GM18909 (cell line): ENCODE measurements around the gene KIF3A.

Experiments used
- ATAC-seq: cut with Tn5 transposase; IDR thresholded peaks from one replicate; pipeline ENCODE4 v1.9.1; 2021; ENCODE audit warnings: mild to moderate bottlenecking; ENCODE audit not compliant: unreplicated experiment, poor library complexity

Gene KIF3A

DNA sequence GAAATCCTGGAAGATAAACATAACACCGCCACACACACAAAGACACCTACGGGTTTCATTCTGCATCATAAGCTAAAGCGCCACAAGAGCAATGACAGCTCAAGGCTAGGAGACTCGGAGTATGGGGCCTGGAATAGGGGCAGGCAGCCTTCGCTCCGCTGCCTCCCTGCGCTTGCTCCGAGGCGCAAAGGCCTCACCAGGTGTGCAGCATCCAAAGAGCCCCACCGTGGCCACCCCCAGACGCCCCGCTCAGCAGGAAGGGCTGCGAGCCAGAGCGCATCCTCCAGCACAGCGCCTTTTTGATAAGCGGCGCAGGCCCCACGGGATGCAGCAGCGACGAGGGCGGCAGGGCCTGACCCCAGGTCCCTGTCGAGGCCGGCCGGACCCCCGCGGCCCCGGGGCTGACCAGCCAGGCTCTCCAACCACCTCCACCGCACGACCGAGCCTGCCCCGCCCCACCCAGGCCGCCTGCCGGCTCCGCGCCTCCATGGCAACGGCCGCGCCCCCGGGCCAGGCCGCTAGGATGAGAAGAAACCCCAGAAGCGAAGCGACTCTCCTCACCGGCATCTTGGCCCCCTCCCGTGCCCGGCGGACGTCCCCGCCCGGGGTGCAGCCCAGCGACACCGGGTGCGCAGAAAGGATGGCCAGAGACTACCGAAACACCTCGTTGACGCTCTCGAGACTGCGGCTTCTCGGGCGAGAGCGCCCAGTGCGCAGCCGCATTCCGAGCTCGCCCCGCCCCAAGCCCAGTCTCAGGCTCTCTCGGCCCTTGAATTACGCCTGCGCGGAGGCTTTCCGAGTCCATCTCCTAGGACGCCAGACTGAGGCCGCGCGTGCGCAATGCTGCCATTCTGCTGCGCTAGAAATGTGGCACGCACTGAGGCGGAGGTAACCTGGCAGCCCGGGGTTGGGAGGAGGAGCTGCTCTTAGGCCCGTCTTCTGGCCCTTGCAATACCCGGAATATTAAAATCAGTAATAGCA, at the start of gene KIF3A:
Gene KIF3A (minus strand): TSS at position 694 of the 981 bp plus-strand sequence. CDS start 127 bp downstream, at position 567.
- ATAC-seq, result peak; percentile 93

DNA sequence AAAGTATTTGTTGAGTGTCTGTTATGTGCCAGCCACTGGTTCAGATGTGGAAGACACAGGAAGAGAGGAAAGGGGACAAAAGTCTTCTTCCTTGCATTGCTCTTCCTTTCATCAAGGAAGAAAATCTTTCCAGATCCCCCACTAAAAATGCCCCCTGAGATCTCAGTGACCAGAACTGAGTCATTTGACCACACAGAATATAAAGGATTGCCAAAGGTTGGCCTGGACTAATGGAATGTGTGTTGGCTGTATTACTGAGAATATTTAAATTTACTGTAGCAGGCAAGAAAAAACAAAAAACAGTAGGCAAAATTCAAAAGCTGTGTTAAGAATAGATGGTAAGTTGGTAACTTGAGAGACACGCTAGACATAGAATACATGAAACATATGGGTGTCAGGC, 49.7 kb upstream of the KIF3A start:
- ATAC-seq, result no peak

GRCh38 chr5:132785864-132786263, 48.5 kb upstream of the KIF3A start:
- no peak for ATAC-seq

DNA sequence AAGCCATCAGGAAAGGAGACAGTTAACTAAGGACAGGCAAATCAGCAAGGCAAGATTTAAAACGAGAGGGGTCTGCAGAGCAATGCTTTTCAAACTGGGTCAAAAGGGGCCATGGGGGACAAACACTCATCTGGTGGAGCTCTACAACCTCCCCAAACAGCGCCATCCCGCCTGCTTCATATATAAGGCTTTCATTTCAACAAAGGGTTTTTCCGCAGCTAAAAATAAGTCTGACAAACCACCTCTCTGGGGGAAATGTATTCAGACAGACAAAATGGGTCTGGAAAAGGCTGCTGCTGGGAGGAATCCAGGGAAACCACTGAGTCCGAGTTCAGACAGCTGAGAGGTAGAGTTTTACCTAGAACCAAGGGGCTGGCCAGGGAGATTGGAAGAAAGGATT, 48.0 kb upstream of the KIF3A start:
- ATAC-seq, result no peak

DNA sequence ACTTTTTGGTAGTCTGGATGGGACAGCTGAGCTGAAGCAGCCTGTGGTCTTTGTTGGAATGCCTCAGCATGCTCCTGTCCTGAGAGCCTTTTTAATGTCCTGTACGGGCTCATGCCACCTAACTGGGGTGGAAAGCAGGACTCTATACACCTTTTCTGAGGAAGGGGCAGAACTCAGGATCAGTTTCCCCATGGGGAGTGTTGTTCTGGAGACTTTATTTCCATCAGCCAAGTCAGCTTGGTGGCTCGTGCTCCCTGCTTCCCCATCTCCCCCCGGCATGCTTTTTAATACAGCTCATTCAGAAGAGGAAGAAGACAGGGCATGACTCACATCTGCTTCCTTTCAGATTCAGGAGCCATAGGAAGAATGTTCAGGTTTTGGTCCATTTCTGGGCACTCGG, 44.8 kb upstream of the KIF3A start:
- no peak for ATAC-seq

- no peak for ATAC-seq
Measured at GRCh38 chr5:132781029-132781428, 43.7 kb upstream of the KIF3A start.

GRCh38 chr5:132780577-132780976, 43.2 kb upstream of the KIF3A start:
- ATAC-seq, result no peak

DNA sequence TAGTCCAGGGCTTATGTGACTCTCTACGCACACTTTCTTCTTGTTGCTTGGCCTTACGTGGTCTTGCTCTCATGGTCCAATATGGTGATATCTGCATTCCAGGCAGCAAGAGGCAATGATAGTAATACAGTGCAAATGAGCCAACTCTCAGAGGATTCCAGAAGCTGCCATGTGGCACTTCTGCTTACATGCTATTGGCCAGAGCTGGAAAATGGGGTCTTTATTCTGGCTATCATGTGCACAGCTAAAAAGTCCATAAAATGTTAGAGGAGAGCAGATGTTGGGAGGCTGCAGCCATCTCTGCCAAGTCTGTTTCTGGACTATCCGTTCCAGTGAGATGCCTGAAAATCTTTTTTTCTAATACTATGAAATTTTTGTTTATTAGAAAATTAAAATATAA, 42.6 kb upstream of the KIF3A start:
- ATAC-seq, result no peak

GRCh38 chr5:132778856-132779255, 41.5 kb upstream of the KIF3A start:
- ATAC-seq, result no peak

DNA sequence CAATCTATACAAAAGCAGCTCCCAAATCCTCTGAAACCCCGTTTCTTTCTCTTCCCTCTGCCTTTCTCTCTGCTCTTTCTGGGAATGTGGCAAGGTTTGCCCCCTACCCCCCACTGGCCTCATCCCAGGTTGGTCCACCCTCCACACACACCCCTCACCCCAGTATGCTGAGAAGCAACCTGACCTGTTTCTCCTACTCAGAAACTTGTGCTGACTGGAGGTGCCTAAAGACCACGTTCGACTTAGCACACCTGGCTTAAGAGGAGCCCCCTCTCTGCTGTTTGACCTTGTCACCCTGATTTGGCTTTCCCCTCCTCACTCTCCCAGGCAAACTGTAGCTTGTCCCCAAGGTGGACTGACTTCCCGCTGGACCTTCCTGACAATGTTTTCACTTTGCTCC, 40.8 kb upstream of the KIF3A start:
- no peak for ATAC-seq

DNA sequence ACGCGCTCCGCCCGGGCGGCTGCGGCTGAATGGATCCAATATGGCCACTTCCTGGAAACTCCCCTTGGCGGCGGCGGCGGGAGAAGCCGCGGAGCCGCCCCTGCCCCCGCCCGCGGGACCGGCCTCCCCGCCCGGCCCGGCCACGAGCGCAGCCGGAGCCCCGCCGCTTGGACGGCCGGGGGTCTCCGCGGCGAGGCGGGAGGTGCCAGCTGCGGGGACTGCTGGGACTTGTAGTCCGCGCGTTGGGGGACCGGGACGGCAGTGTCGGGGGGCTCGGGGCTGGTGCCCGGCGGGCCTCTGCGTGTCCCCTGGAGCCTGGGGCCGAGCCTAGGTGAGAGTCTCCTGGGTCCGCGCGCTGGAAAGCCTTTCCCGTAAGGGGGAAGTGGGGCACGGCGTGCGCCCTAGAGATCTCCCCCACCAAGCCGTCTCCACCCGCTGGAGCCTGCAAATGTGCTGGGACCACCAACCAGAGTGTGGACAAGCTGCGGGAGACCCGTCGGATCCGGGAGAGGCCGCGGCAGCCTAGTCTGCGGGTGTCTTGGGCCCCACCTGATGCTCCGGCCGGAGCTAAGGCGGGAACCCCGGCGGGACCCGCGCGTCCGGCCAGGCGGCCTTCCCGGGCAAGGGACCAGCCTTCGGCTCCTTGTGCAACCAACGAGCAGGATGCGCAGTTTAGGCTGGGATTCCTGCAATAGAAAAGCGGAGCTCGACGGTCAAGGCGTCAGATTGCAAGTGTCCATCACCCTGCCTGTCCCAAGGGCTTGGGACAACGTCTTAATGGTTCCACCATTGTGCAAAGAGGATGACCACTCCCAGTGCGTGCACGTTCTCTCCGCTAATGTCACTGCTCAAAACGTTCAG, 40.1 kb upstream of the KIF3A start, which contains the start of gene SEPTIN8:
Gene SEPTIN8 (minus strand): TSS at position 31 of the 861 bp plus-strand sequence. CDS start 102 bp downstream, outside the sequence.
- no peak for ATAC-seq

- ATAC-seq, result no peak
Measured at GRCh38 chr5:132776938-132777208, 39.5 kb upstream of the KIF3A start.

DNA sequence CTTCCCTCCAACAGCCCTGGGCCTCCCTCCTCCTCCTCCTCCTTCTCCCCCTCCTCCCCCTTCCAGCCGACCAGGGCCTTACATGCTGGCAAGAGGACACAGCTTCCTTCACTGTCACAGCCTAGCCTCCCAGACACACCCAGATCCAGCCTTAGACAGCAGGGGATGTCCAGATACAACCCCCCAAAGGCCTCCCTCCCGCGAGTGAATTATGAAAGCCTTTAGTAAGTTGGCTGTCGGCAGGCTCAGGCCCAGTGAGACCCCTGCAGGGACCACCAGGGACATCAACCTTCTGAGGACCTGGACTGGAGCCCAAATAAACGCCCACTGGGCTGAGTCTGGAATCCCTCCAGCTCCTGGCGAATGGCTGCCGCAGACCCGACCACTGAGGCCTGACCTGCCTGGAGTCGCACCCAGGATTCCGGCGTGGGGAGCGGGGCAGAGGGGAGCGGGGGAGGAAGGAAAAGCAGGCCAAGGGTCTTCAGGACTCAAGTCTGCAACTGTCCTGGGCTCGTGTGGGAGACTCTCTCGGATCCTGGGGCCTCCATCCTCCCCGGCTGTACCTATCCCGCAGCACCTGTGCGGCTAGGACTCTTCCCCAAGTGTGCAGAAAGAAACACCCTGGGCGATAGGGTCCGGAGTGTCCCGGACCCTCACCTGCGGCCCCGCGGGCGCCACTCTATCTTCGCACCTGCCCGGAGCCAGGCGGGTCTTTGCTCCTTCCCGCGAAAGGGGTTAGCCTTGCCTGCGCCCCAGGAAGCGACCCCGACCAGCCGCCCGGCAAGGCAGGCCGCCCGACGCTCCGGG, 39.0 kb upstream of the KIF3A start:
- ATAC-seq, result no peak

- ATAC-seq, result no peak
Measured at GRCh38 chr5:132775476-132775961, 38.2 kb upstream of the KIF3A start.

DNA sequence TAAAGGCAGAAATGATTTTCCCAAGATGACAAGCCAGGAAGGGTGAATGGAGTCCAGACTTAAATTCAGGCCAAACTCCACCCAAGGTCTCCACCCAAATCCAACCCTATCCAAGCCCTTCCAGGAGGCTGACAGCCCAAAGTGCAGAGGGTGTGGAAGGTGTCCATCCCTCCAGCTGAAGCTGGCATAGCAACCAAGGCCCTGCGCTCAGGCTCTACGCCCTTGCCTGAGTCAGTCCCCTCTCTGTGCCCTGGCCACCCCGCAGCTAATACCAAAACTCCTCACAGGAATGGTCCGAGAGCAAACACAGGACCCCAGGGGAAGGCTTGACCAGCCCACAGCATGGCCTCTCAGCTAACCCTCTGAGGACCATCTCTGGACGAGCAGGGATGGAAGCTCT, 37.5 kb upstream of the KIF3A start:
- ATAC-seq, result no peak

DNA sequence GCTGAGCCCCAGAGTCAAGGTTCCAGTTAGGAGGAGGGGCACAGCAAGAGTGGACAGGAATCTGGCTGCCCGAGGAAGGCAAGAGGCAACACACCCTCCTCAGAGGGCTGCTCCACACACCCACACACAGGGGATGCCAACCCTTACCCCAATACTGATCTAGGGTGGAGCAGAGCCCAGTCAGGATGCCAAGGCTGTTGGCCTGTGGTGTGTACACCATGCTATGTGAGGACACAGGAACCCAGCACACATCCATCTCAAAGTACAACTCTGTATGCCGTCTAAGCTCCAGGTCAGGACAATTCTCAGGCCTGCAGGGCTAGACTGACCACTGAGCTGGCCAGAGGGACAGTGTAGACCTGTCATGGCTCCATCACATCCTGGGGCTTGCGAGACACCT, 37.1 kb upstream of the KIF3A start:
- ATAC-seq, result no peak

DNA sequence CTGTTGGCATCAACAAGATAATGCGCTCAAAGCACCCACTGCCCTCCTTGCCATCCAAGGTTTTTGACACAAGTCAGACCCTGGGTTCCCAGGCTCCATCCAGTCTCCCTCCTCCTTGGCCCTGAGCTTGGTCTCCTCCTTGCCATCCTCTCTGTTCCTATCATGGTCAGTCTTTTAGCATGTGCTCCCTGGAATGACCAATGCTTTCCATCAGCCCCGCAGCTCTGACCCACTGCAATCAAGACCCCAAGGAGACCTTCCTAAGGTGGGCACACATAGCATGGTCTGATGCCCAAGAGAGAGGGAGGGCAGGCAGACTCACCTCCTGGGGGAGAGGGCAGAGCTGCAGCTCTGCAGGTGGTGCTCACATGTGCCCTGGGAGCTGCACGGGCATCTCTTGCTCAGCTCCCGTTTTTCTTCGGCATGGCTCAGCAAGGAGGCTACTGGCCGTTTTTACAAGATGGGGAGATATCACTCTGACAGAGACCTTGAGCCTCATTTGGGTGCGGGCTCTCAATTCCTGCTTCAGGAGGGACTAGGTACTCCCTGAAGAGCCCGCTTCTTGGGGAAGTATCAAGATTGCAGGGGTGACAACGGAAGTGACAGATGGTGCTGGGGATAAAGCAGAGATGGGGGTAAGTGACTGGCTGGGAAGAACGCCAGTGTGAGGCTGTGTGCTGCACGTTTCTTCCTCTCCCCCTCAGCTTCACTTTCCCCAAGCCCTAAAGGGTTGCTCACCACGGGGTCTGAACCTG, 36.4 kb upstream of the KIF3A start:
- no peak for ATAC-seq

GRCh38 chr5:132773114-132773513, 35.8 kb upstream of the KIF3A start:
- ATAC-seq, result no peak

GRCh38 chr5:132772291-132773070, 35.1 kb upstream of the KIF3A start:
- ATAC-seq, result no peak
